ENCODE data around the gene RNLS.

RNLS gene

DNA sequence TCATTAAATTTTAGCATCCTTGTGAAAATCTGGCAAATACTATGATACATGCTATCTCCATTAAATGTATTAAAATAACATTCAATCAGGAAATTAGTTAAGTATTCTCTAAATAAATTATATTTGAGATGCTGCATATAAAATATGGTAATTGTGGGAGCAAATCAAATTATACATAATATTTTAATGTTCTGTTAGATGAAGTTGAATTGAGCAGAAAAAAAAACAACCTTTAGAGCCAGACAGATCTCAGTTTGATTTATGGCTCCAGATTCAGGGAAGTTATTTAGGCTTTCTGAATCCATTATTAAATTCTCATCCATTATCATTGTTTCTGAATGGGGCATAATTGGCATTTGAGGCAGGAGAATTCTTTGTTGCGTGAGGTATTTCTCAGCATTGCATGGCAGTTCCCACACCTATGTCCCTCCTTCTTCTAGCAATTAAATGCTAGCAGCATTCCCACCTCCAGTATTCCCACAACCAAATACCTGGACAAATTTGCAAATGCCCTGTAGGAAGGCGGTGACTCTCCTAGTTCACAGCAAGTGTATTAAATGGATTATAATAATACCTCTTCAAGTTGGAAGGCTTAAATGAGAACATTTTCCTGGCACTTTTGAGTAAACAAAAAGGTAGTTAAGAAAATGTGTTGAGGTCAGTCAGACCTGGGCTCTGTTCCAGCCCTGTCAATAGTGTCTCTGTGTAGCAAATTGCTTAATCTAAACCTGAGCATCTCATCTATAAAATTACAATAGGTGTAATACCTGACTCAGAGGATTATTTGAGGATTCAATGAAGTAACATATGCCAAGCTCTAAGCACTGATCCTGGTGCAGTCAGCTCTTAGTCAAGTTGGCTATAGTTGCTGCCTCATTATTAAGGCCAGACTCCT, 108.9 kb downstream of the RNLS start:
- DNase-seq = no peak

- no peak for DNase-seq
Measured at GRCh38 chr10:88472540-88472939, 110.6 kb downstream of the RNLS start.

GRCh38 chr10:88471899-88472298, 111.2 kb downstream of the RNLS start:
- DNase-seq = no peak

DNA sequence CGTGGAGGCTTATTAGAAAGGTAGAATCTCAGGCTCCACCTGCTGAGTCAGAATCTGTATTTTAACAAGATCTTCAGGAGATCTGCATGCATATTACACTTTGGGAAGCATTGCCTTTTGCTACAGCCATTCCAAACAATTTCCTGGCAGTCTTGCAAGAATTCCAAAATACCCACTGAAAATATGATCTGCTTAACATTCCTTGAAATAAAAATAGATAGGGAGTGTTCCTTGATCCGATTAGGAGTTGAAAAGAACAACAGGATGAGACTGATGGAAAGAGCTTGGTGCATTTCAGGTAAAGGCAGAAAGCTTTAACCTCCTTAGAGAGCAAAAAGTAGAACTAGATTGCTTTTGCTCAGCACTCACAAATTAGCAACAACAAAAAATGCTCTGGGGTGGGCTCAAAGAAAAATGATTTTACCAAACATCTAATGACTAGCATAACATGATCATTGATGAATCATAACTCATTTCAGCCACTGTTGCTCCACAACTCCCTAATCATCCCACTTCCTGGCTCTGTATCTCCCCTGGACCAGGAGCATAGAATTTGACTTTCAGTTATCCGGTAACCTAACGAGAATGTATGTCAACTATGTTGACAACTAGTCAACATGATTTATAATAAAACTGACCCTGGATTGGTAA, 115.2 kb downstream of the RNLS start:
- DNase-seq = no peak

GRCh38 chr10:88466786-88467185, 116.3 kb downstream of the RNLS start:
- no peak for DNase-seq

- DNase-seq = no peak
Measured at GRCh38 chr10:88465765-88466164, 117.4 kb downstream of the RNLS start.

DNA sequence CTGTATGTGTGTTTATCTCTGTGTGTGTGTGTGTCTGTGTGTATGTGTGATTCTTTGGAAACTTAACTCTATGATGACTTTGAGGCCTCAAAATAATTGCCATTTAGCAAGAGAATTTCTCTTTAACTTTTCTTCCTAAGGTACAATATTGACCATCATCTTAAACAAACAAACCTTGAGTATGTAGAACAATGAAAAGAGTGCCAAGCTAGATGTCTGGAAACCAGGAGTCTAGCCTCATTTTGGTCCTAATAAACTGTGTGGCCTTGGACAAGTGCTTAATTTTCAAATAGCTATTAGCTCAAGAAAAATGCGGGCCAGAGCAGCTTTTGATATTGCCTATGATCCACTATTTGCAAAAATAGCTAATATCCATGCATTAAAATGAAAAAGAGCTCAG, 119.3 kb downstream of the RNLS start:
- no peak for DNase-seq

DNA sequence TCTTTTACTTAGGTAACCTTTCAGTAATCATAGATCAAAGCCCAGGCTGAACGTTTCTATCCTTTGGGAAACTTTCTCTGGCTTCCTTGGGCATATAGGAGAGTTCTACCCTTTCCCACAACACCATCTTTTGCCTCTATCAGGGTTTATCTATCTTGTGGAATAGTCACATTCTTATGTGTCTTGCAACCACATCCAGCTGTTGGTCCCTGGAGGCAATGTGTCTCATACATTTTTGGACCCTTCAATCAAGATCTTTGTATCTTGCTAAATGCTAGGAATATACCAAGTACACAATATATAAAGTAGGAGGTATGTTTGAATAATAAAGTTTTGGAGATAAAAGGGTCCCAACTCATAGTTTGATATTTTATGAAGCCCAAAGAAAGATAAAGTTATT, 121.7 kb downstream of the RNLS start:
- DNase-seq = no peak

DNA sequence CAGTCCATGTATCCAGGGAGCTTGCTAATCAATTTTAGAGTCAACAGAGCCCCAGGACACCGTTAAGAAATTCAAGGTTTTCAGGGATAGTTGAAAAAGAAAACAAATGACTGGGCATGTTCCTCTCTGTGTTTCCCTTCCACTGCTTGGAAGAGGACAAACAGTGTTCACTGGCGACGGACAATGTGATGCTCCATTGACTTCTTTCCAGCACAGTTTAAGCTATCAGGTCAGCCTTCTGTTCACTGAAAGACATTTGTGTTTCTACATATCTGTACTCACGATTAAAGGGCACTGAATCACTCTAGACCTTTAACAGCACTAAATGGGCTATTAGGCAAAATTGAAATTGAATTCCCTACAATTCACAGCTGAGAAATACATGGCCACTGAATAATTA, 123.6 kb downstream of the RNLS start:
- DNase-seq = no peak

DNA sequence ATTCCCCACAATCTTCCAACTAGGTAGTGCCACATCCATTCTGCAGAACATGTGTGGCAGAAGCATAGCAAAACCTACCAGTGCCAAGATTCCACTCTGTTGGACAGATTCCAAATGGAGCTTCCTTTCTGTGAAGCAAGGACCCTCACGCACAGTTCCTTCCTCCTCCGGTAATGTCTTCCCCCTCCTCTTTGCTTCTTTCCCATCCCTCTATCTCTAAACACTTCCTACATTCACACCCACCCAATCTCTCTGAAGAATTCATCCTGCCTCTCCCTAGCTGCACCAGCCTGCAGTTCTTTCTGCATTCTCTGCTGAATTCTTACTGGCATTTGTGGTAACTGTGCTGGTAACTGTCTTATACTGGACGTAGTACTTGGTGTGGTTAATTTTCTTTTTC, 124.9 kb downstream of the RNLS start:
- DNase-seq = no peak

DNA sequence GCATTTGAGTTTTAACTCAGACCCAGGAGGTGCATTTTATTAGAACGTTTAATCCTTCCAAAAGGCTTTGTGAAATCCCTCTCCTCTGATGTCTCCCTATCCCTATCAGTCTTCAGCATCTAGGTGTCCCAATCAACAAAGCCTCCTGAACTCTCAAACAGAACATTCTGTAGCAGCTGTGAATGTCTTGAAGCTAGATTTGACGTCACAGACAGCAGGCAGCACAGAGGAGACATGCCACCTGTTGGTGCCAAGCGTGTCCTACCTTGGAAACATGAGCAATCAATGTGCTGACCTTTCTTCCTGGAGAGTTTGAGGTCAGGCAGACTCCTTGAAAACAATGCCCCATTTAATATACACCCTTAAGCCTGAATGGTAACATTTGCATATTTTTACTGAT, 125.5 kb downstream of the RNLS start:
- no peak for DNase-seq

- no peak for DNase-seq
Measured at GRCh38 chr10:88456730-88457129, 126.4 kb downstream of the RNLS start.

DNA sequence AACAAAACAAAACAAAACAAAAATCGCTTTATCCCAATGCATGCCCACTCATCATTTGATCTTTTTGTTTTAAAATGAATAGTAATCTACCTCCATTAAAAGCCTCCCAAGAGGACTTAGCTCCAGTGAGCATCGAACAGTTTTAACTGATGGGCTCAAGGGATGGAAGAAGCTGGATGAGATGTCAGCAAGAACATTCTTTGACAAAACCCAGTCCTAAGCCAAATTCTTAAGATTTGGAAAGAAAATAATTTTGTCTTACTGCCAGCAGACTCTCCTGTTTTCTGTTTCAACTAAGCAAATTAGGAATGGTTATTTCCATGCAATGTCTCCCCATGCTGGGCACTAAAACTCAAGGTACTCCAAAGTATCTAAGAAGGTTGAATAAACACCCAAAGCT, 127.3 kb downstream of the RNLS start:
- no peak for DNase-seq

DNA sequence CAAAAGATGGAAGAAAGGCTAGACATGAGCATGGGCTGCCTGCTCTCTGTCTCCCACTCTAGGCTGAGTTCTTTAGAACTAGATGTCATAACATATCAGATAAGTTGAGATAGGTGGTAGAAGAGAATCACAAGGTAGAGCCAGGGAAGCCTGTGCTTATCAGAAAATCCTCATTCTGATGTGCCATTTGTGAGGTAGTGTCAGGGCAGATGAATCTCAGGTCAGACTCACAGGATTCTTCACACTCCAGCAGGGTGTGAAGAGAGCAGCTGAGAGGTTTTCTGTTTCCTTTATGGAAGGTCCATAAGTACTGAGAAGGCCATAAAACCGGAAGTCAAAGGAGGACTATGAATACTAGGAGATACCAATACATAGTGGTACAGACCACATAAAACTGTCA, 132.9 kb downstream of the RNLS start:
- no peak for DNase-seq

- DNase-seq = no peak
Measured at GRCh38 chr10:88442716-88443115, 140.4 kb downstream of the RNLS start.

DNA sequence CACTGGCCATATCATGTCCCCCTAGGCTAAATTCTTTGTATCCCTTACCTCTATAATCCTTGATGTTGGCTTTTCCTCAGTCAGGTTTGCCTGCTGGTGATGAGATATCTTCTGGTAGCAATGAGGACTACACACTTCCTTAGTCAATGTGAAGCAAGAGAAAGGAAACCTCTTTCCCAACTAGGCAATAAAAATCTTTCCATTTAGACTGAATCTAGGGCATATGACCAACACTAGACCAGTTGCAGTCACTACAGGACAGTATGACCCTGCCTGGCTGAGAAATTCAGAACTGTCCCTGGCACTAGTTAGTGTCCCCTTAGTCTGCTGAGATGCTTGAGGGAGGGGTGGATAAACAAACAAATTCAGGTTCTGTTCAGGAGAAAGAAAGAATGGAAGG, 142.6 kb downstream of the RNLS start:
- DNase-seq = no peak

DNA sequence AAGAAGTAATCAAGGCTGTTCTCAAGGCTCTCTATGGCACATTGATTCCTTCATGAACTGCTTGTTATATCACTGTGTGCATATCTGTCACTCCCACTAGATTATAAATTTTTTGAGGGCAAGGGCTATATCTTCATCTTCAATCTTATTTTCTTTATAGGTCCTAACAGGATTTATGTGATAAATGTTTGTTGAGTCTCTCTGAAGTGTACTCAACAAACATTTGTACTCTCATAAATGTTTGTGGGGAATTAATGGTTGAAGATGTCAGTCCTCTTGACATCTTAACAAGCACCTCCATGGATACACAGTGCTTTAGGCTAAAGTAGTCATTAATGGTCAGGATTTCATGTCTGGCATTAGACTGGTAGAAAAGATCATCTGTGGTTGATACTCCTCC, 143.2 kb downstream of the RNLS start:
- no peak for DNase-seq

DNA sequence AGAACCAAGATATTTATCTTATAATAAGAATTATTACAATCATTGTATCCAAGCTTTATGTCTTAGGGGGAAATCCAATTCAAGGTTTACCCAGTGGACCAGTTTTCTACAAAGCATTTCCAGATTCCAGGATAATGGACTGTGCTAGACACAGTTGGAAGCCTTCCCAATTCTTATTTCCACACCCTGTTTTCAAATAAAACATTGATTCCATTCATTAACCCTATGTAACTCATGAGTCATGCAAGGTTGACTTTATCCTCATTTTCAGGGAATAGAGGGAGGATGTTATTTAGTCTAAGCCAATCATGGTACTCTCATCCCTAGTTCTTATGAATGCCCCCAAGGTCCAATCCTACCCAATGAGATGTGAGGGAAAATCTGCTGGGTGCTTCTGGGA, 145.7 kb downstream of the RNLS start:
- DNase-seq = no peak

- DNase-seq = no peak
Measured at GRCh38 chr10:88433565-88434186, 149.4 kb downstream of the RNLS start.

GRCh38 chr10:88431103-88431502, 152.0 kb downstream of the RNLS start:
- DNase-seq = no peak

DNA sequence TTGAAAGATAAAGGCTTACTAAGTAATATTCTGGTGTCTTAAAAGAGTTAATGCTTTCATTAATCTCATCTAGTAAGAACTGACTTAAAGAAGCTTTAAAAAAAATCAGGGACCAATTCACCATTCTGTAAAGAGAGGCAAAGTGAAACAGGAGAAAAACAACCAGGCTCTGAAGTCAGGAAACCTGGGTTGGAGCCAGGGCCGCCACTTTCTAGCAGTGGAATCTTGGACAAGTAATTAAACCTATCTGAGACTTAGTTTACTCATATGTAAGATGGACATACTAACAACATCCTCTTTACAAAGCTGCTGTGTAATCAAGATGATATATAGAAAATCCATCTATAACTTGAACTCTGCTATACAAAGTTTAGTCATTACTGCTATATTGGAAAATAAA, 154.1 kb downstream of the RNLS start:
- DNase-seq = no peak

DNA sequence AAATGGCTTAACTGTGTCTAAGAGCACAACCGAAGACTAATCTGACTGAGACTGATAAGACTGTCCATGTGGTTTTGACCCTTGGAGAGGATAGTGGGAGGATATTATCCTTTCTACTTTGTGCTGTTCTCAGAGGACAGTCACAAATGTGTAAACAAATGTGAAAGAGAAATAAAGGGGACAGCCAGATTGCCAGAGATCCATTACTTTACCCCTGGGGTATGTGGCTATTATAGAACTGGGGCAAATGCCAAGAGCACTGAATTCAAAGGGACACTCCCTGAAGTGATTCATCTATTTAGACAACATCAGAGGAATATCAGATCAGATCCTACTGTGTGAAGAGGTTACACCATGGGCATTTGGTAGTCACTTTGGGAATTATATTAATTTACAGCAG, 154.7 kb downstream of the RNLS start:
- no peak for DNase-seq

- DNase-seq = no peak
Measured at GRCh38 chr10:88427024-88427423, 156.1 kb downstream of the RNLS start.

GRCh38 chr10:88424881-88425280, 158.2 kb downstream of the RNLS start:
- DNase-seq = no peak
